Measurements from ENCODE around the gene ASB15. TPM values are rescaled to one million over a fixed set of nuclear protein-coding genes. Genes with fewer than 3 reads are reported as not detected.

ASB15 gene
- polyA plus RNA-seq, 1 experiment: not detected

- no peak for DNase-seq (ENCODE audit: low read depth, low spot score)
- Histone ChIP-seq H3K9me3 (ENCODE audit: control insufficient read depth, insufficient read depth, low read length) (no peaks in the 10 kb centered on the region), H3K27me3 (ENCODE audit: control insufficient read depth, insufficient read depth, low read length) (no peaks in the 10 kb centered on the region), H3K4me3 (ENCODE audit: low read depth, low read length) (no peak overlapping the region), H3K27ac (ENCODE audit: low read depth, low read length) (no peak overlapping the region)
- ChIA-PET CTCF (interaction anchor here (1.0 to 2.3 kb wide), 2 partner anchors 11 to 76 kb away, joined by 3 to 10 read pairs; no protein-coding TSS in a partner anchor), POLR2A (no interaction called here)
- TF ChIP-seq CTCF (IDR thresholded peaks at IDR 0.05; ENCODE audit: low read depth, low read length): no peak
Measured at GRCh38 chr7:123569352-123570010, 32.1 kb upstream of the ASB15 start.

- CTCF ChIA-PET: interaction anchor here (1.0 to 2.3 kb wide), 2 partner anchors 10 to 77 kb away, joined by 3 to 10 read pairs; no protein-coding TSS in a partner anchor
- no peaks in the 10 kb centered on the region for H3K27me3 ChIP-seq (ENCODE audit: control insufficient read depth, insufficient read depth, low read length)
- H3K27ac ChIP-seq (ENCODE audit: low read depth, low read length): no peak overlapping the region
- H3K9me3 ChIP-seq (ENCODE audit: control insufficient read depth, insufficient read depth, low read length): no peaks in the 10 kb centered on the region
- TF ChIP-seq CTCF (IDR thresholded peaks at IDR 0.05; ENCODE audit: low read depth, low read length): no peak
- DNase-seq (ENCODE audit: low read depth, low spot score): no peak
- POLR2A ChIA-PET: no interaction called here
- no peak overlapping the region for H3K4me3 ChIP-seq (ENCODE audit: low read depth, low read length)
Measured at GRCh38 chr7:123570390-123571182, 31.0 kb upstream of the ASB15 start.

GRCh38 chr7:123571187-123571586 is 30.4 kb upstream of the ASB15 start:
- H3K4me3 ChIP-seq (ENCODE audit: low read depth, low read length): no peak overlapping the region
- no peak overlapping the region for H3K27ac ChIP-seq (ENCODE audit: low read depth, low read length)
- POLR2A ChIA-PET: no interaction called here
- DNase-seq (ENCODE audit: low read depth, low spot score): no peak
- H3K27me3 ChIP-seq (ENCODE audit: control insufficient read depth, insufficient read depth, low read length): no peaks in the 10 kb centered on the region
- CTCF ChIA-PET: no interaction called here
- TF ChIP-seq CTCF (IDR thresholded peaks at IDR 0.05; ENCODE audit: low read depth, low read length): no peak
- no peaks in the 10 kb centered on the region for H3K9me3 ChIP-seq (ENCODE audit: control insufficient read depth, insufficient read depth, low read length)

- ChIA-PET POLR2A (no interaction called here), CTCF (interaction anchor here (0.9 kb wide), 1 partner anchor 294 kb away, joined by 8 read pairs; no protein-coding TSS in a partner anchor)
- Histone ChIP-seq H3K4me3 (ENCODE audit: low read depth, low read length) (no peak overlapping the region), H3K9me3 (ENCODE audit: control insufficient read depth, insufficient read depth, low read length) (no peaks in the 10 kb centered on the region), H3K27me3 (ENCODE audit: control insufficient read depth, insufficient read depth, low read length) (no peaks in the 10 kb centered on the region), H3K27ac (ENCODE audit: low read depth, low read length) (no peak overlapping the region)
- no peak for TF ChIP-seq CTCF (IDR thresholded peaks at IDR 0.05; ENCODE audit: low read depth, low read length)
- DNase-seq (ENCODE audit: low read depth, low spot score): no peak
Measured at GRCh38 chr7:123571684-123572083, 29.9 kb upstream of the ASB15 start.

GRCh38 chr7:123573341-123573740 is 28.3 kb upstream of the ASB15 start:
- H3K9me3 ChIP-seq (ENCODE audit: control insufficient read depth, insufficient read depth, low read length): no peaks in the 10 kb centered on the region
- ChIA-PET CTCF (interaction anchor here (0.6 to 1.2 kb wide), 3 partner anchors 7 to 109 kb away, joined by 3 to 4 read pairs (median 4); no protein-coding TSS in a partner anchor), POLR2A (no interaction called here)
- TF ChIP-seq CTCF (IDR thresholded peaks at IDR 0.05; ENCODE audit: low read depth, low read length): no peak
- no peak for DNase-seq (ENCODE audit: low read depth, low spot score)
- no peak overlapping the region for H3K4me3 ChIP-seq (ENCODE audit: low read depth, low read length)
- no peak overlapping the region for H3K27ac ChIP-seq (ENCODE audit: low read depth, low read length)
- H3K27me3 ChIP-seq (ENCODE audit: control insufficient read depth, insufficient read depth, low read length): no peaks in the 10 kb centered on the region
